Kidney capillary endothelial cell (primary cell): ENCODE measurements around the gene ADD2.
A peak's percentile ranks its signal among the peaks of the same experiment; 100 is the strongest.

Experiments
- DNase-seq: peaks from one replicate; pipeline ENCODE4 v3.0.0-alpha.2; 2018; ENCODE audit warnings: low spot score

ADD2 gene

DNA sequence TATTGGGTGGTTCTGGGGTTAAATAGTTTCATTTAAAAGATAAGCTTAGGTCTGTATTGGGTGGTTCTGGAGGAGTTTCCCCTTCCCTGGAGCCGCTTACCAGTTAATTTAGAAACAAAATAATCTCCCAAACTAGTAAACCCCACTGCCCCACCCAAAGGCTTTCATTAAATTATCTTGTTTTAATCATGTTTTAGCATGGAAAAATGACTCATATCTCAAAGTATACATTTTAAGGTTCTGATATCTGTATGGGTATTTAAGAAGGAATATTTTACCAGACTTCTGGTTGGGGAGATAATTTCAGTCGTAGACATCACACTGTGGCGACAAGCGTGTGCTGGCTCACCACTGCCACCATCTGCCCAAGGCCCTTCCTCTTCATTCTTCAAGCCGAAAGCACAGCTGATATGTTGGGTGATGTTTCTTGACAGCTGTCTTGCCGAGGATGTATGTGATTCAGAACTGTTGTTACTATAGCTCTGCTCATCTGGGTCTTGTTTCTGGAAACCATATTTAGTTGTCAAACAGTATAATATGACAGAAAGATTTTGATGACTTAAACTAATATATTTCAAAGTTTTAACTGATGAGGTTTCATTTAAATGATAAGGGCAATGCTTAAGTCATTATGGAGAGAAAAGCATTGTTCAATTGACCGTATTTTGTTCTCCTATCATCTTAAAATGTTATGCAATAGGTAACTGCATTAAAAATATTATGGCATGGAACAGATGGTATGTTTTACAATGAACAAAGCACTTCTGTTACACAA, 17.3 kb upstream of the ADD2 start:
- peak; percentile 36 for DNase-seq

DNA sequence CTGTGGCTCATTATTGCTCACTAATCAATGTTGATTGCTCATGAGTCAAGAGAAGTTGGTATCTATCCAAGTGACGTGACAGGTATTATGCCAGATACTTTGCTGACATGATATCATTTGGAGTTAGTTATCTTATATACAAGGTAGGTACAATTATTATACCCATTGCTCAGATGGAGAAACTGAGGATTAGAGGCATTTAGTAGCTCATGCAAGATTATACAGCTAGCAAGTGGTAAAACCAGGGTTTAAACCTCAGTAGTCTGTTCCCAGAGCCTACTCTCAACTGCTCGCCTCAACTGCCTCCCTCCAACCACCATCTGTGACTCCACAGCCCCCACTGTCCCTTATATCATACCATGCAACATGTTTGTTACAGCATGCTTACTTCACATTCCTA, 16.3 kb upstream of the ADD2 start:
- DNase-seq = no peak

DNA sequence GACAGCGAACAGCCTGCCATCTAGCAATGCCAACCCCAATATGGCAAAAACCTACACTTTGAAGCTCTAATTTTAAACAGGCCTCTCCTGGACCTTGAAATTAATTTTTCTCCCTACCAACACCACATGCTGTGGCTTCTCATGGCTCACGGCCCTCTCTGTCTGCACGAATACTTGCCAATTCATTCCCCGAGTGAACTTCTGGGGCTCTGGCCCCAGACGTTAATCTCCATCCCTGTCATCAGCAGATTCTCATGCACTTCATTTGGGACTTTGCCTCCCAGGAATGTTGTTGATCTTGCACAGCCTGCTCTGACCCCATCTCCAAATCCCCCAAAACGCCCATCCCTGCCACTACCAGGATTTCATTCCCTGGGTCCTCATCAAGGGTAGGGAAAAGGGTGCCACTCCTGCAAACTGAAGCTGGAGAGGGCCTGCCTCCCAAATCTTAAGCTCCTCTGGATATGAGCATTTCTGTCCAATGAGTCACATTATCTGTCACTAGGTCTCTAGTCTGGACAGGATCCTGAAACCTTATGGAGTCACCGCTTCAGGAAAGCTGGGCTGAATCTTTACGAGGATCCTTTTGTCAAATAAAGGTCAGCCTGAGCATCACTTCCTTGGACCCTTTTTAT, 12.0 kb upstream of the ADD2 start:
- DNase-seq = no peak

DNA sequence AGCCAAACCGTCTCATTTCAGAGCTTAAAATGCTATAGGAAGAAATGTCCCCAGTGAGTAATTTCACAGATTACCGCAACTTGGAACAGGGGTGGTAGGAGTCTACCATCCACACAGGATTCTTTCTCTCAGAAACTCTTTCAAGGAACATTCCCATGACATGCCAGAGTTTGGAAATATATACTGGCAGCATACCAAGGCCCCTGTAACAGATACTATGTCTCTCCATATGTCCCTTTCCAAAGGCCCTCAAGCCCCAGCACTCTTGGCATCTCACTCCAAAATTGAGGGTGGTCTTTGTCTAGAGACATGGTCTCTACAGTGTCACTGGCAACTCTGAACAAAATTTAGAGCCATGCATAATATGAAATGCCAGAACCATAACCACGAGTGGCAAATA, 11.5 kb upstream of the ADD2 start:
- no peak for DNase-seq

DNA sequence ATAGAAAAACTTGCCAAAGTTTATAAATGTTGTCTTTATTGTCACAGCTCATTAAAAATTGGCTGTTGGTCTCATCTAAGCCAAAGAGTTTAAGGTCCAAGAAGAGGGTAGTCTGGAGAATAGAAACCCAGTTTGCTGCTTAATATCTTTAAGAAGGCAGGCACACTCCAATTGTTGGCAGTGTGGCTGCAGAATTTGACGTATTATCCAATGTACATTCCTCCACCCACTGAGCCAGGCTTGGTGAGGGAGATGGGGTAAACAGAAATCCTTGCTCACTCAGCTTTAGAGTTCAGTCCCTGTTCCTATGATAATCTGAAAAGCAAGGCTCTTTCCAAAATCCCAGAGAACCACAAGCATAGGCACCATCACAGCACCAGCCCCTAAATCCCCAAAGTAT, 10.7 kb upstream of the ADD2 start:
- no peak for DNase-seq

DNA sequence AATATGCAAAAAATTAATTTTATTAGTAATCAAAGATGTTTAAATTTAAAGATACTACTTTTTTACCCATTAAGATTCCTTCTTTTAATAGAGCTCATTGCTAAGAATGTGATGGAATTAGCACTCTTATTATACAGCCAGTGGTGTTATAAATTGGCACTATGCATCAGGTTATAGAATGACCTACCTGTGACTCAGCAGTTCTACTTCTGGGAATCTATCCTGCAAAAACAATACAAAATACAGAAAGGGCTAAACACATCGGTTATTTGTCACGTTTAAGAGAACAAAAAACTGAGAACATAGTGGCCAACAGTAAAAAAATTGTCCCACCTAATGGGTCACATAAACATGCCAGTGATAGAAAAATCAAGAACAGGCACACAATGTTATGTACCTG, 9.4 kb upstream of the ADD2 start:
- DNase-seq = no peak

DNA sequence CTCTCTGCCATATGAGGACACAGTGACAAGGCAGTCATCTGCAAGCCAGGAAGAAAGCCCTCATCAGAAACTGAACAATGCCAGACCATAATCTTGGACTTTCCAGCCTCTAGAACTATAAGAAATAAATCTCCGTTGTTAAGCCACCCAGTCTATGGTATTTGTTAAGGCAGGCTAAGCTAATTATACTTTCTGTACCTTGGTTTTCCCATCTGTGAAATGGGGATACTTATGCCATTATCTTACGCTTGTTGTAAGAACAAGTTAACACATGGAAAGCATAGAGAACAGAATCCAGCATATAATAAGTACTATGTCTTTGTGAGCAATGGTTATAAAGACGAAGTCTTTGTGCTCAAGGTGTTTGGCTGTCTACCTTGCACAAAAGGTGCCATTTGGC, 8.3 kb upstream of the ADD2 start:
- DNase-seq = no peak

DNA sequence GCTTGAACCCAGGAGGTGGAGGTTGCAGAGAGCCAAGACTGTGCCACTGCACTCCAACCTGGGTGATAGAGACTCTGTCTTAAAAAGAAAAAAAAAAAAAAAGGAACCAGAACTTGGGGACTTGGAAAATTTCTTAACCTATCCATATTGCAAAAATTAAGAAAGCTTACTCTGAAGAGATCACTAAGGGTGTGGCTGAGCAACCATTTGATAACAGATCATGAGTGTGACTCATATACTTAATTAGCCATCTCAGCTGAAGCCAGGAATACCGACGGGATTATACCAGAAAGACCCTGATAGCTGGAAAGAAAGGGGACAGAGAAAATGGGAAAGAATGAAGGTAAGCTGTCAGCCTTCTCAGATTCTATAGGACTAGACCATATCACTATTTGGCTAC, 7.1 kb upstream of the ADD2 start:
- no peak for DNase-seq

DNA sequence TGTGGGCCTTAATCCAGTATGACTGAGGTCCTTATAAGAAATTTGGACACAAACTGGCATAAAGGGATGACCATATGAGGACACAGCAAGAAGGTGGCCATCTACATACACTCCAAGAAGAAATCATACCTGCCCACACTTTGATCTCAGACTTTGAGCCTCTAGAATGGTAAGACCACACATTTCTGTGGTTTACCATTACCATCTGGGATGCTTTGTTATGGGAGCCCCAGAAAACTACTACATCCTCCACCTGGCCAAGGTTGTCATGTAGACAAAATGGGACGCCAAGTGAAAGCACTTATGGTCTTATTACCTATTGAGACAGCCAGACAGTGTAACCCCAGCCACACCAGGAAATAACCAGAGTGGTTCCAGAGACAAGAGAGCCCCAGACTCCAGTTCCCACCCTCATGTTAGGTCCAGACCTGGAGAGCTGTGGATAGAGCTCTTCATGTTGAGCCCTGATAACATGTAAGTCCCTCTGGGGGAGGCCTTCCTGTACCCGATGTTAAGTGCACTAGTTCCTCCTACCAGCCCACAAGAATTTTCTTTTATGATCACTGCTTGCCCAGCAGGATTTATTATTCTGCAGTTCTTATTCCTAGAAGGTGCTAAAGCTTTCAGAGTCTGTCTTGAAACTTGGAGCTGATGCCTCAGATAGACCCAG, 4.6 kb upstream of the ADD2 start:
- no peak for DNase-seq

DNA sequence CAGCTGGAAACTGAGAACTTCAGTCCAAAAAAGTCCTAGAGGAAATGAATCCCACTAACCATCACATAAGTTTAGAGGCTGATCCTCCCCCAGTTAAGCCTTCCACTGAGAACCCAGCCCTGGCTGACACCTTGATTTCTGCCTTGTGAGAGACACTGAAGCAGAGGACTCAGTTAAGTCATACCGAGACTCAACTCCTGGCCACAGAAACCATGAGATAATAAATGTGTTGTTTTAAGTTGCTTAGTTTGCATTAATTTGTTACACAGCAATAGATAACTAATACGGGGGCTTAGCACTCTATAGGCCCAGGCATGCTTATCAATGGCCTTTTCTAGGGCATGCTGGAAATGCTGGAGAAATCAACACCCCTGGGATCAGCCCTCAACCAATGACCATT, 3.4 kb upstream of the ADD2 start:
- no peak for DNase-seq

DNA sequence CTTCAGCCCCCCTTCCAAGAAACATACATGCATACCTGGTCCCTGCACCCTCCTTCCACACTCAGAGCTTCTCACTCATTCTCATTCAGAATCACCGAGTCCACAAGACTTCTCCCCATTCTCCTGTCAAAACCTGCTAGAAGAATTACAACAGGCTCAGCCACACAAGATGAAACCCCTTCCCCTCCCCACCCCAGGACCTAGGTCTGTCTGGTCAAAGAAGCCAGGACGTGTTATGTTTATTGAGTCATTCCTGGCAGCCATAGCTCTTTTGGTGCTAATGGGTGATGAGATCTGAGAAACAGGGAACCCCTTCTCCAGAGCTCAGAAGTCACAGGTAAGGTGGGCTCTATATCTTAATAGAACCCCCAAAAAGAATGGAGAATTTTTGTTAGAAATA, 1.4 kb upstream of the ADD2 start:
- no peak for DNase-seq

DNA sequence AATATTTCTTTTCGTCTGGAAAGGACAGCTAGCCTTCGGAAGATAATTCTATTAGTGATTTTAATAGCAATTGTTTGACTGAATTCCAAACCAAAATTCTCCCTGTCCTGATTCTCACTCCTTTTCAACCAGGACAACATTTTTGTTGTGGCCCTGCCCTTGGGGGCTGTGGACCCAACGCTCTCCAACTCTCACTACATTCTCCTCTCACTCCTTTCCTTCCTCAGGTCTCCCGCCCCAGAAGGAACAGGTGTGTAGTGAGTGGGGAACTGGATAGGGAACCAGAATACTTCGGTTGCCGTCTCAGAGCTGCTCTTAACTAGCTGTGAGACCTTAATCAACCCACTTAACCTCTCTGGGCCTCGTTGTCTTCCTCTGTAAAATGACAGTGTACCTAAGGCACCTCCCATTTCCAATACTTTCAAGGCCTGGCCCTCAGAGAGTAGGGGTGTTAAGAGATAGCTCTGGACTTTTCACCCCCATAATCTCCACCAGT, 638 bp upstream of the ADD2 start:
- DNase-seq = no peak

DNA sequence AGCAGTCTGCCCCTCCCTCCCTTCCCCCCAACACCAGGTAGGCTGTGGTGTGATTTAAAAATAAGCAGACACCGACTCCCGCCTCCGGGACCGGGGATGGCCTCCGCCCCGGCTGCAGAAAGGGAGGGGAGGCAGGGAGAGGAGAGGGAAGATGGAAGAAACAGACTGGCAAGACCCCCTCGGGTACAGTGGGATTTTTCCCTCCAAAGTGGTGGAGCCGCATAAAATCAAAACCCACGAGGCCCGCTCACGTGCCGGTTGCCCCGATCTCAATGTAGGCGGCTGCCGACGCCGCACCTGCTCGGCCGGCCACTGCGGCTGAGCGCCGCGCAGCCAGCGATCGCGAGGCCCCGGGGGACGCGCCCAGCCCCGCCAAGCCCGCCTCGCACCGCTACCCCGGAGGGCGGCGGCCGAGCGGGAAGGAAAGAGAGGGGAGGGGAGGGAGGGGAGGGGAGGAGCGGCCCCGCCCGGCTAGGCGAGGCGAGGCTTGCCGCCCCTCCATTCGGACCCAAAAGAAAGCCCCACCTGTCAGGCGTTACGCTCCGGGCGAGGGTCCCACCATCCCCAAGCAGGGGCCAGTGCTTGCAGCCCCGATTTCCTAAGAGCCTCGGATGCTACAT, 811 bp downstream of the ADD2 start:
- no peak for DNase-seq

DNA sequence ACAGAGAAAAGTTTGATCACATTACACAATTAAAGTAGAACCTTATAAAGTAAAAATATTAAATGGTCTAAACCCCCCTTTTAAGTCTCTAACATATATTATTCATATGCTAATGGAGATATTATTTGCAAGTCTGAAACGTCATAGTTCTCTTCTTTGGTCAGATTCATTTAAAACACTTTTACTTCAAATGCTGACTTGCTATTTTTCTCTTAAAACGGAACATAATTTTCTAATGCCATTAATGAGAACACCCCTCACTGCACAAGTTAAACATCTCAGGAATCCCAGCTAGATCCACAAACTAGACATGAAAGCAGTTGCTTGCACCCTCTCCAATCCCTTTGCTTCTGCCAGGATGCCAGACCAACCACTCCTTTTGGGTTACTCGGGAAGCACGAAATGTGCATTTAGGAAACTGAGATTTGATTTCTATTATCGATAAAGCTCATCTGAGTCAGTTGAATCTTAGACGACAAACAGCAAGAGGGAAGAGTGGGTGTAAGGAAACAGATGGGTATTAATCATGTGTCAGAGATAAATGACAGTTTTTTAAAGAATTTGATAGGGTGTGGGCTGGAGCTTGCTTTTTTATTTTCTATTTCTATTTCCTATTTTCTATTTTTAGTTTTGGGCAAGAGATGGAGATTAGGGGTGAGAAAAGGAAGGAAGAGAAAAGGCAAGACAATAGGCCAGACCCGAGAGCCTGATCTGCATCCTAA, 1.5 kb downstream of the ADD2 start:
- DNase-seq = no peak

DNA sequence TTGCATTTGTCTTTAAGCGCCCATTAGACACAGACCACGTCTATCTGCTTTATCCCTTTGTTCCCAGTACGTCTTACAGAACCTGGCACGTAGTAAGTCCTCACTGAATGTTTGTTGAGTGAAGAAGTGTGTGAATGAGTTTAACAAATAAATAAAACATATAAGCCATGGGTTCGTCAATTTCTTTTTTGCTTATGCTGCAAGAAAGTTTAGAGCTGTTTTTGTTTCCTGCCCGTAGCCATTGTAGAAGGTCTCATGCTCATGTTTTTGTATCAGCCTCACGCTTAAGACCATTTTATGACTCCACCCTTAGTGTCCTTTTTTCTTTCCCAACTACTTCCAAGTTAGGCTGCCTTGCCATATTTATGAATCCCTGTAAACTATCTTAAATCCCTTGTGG, 2.5 kb downstream of the ADD2 start:
- DNase-seq = no peak

DNA sequence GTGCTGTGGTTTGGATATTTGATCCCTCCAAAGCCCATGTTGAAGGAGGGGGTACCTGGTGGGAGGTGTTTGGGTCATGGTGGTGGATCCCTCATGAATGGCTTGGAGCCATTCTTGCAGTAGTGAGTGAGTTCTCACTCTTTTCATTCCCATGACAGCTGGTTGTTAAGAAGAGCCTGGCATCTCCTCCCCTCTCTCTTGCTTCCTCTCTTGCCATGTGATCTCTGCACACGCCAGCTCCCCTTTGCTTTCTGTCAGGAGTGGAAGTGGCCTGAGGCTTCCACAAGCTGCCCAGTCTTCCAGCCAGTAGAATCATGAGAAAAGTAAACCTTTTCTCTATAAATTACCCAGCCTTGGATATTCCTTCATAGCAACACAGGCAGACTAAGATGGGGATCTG, 8.6 kb downstream of the ADD2 start:
- no peak for DNase-seq

DNA sequence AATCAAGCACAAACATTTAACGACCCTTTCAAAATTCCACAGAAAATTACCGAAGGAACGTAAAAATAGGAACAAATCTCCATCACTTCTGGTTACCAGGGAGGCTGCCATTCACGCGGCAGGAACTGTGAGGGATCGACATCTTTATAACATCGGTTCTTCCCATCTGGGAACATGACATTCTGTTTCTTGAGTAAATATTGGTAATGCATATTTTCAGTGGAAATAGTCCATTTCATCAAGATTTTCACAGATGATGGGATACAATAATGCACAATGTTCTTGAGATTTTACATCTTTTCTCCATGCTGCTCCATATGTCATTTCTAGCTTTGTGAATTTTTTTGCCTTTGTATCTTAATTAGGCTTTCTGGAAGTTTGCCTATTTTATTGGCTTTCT, 10.0 kb downstream of the ADD2 start:
- DNase-seq = no peak

DNA sequence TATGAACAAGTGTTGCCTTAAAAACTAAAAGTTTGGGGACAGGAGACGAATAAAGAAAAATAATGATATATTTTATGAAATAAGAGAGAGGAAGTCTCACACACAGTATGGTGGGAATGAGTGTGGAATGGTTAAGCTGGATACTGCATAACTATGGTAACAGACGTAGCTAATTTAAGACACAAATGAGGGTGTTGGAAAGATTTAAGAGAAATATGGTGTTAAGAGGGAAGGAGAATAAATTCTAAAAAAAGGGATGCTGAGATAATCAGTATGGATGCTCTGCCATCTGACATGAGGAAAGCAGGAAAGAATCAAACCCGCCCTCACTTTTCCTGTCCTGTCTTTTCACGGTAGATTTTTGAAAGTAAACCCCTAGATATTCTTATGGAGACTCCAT, 10.6 kb downstream of the ADD2 start:
- DNase-seq = no peak

DNA sequence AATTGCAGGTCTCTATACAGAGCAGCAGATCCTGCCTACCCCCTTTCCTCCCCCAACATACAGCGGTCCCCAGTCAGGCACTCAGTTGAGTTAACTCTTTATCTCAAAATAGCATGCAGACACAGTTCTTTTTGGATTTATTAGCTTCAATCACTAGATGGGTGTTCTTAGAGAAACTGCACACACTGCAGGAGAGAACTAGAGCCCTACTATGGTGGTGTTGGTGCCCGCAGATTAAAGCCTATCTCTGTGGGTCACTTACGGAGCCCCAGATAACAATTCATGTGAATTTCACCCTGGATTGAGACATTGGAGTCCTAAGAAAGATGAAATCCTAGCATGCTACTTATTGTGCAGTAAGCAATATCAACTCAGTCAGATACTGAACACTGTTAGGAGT, 11.9 kb downstream of the ADD2 start:
- no peak for DNase-seq

DNA sequence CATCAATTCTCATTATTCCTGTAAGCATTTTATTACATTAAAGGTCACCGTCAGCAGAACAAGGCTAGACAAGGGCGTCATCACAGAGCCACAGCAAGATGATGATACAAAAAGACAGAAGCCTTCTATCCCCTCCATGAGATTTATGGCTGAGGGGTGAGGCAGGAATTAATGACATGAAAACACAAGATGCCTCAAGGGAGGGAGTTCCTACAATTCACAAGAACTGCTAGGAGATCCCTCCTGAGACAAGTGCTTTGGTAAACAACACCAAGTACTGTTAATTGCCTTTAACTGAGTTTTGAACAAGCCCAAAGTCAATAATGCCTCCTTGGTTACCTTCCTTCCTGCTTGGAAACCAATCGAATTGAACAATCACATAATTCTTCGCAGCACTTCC, 14.1 kb downstream of the ADD2 start:
- DNase-seq = no peak

DNA sequence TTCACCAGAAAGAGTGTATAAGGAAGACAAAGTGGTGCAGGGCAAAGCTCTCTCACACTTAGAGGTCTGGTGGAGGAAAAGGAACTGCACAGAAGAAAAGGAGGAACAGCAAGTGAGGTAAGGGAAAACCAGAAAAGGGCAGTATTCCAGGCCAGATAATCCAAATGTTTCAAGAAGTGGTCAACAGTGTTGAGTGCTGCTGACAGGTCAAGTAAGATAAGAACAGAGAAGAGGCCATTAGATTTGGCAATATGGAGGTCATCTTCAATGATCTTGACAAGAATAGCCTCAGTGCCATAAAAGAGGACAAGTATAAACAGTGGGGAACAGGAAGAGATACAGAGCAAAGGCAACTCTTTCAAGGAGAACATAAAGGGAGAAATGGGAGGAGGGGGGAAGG, 15.0 kb downstream of the ADD2 start:
- no peak for DNase-seq

DNA sequence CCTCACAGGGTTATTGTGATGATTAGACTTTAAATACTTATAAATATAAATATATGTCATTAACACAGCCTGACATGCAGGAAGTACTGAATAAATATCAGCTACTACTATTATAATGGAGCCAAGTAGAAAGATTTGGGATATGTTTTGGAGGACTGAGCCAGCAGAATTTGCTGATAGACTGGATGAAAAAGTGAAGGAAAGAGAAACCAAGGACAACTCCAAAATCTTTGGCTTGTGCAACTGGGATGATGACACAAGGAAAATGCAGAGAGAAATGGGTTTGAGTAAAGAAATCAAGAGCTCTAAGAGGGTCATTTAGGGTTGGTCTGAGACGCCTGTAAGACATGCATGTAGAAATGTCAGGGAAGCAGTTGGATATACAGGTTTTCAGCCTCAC, 15.6 kb downstream of the ADD2 start:
- no peak for DNase-seq
